ENCODE data around the gene PNN. TPM values are rescaled to one million over a fixed set of nuclear protein-coding genes. Genes with fewer than 3 reads are reported as not detected.

Gene PNN
- total RNA-seq, 4 donors from 2014 or later, result 19.6 to 43.1 (median 37.1) TPM

DNA sequence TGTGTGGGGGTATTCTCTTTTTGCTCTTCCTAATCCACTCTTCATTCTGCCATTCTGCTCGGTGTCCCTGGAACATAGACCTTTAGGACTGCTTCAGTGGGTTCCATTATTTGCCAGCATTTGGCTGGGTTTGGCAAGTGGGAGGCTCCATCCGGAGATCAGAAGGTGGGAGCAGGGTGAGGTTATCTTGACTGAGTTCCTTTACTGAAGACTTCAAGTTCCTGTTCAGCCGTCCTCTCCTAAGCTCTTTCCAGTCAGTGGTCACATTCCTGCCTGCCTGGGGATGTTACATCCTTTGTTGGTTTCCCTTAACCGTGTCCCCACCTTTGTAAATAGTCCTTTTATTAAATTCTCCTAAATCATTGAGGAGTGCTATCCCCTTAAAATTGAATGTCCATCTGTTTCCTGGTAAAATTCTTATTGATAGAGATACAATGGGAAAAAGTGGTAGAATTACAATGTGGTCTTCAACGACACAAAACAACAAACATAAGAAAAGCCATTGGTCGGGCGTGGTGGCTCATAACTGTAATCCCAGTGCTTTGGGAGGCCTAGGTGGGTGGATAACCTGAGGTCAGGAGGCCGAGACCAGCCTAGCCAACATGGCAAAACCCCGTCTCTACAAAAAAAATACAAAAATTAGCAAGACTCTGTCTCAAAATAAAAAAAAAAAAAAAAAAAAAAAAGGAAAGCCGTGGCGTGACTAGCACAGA is 53.6 kb downstream of the PNN start:
- no peaks in the 10 kb centered on the region for H3K27me3 ChIP-seq
- ATAC-seq, result no peak
- H3K9me3 ChIP-seq, result no peaks in the 10 kb centered on the region
- H3K4me3 ChIP-seq, result no peak overlapping the region
- no peaks in the 10 kb centered on the region for H3K4me1 ChIP-seq
- WGBS, 2 donors (ENCODE audit: low coverage in 1 of 2), result 59 to 74% methylated on average over 4 to 7 of the region's 11 CpGs
- TF ChIP-seq POLR2AphosphoS5 (IDR thresholded peaks at IDR 0.05) (no peak), POLR2A (IDR thresholded peaks at IDR 0.05) (no peak), EP300 (IDR thresholded peaks at IDR 0.05) (no peak)
- TF ChIP-seq, protein P1, sequence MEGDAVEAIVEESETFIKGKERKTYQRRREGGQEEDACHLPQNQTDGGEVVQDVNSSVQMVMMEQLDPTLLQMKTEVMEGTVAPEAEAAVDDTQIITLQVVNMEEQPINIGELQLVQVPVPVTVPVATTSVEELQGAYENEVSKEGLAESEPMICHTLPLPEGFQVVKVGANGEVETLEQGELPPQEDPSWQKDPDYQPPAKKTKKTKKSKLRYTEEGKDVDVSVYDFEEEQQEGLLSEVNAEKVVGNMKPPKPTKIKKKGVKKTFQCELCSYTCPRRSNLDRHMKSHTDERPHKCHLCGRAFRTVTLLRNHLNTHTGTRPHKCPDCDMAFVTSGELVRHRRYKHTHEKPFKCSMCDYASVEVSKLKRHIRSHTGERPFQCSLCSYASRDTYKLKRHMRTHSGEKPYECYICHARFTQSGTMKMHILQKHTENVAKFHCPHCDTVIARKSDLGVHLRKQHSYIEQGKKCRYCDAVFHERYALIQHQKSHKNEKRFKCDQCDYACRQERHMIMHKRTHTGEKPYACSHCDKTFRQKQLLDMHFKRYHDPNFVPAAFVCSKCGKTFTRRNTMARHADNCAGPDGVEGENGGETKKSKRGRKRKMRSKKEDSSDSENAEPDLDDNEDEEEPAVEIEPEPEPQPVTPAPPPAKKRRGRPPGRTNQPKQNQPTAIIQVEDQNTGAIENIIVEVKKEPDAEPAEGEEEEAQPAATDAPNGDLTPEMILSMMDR (IDR thresholded peaks at IDR 0.05), result no peak
- no peaks in the 10 kb centered on the region for H3K36me3 ChIP-seq
- H3K27ac ChIP-seq, result no peak overlapping the region

DNA sequence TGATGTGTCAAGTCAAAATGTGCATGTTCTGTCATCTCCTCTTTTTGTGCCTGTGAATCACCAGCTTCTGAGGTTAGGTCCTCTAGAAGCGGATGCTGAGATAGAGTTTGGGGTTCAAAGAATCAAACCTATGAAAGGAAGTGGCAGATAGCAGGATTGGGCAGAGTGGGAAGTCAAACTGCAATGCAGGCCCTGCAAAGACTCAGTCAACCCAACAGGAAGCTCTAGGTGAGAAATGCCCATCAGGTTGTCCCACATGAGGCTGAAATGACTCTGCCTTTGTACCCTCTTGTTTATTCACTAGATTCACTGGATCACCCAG is 54.1 kb downstream of the PNN start:
- H3K9me3 ChIP-seq, result no peaks in the 10 kb centered on the region
- 57 to 100% methylated on average over 1 of the region's 1 CpG for WGBS, 2 donors (ENCODE audit: low coverage in 1 of 2)
- no peaks in the 10 kb centered on the region for H3K27me3 ChIP-seq
- no peak overlapping the region for H3K27ac ChIP-seq
- no peak for TF ChIP-seq EP300 (IDR thresholded peaks at IDR 0.05)
- TF ChIP-seq, protein P1 (IDR thresholded peaks at IDR 0.05), result no peak
- no peak for TF ChIP-seq POLR2A (IDR thresholded peaks at IDR 0.05)
- TF ChIP-seq POLR2AphosphoS5 (IDR thresholded peaks at IDR 0.05), result no peak
- no peaks in the 10 kb centered on the region for H3K36me3 ChIP-seq
- no peak overlapping the region for H3K4me3 ChIP-seq
- no peak for ATAC-seq
- H3K4me1 ChIP-seq, result no peaks in the 10 kb centered on the region

GRCh38 chr14:39229601-39230110 is 54.6 kb downstream of the PNN start:
- no peak for TF ChIP-seq EP300 (IDR thresholded peaks at IDR 0.05)
- TF ChIP-seq, protein P1 (IDR thresholded peaks at IDR 0.05), result no peak
- TF ChIP-seq POLR2AphosphoS5 (IDR thresholded peaks at IDR 0.05), result no peak
- no peak for TF ChIP-seq POLR2A (IDR thresholded peaks at IDR 0.05)
- H3K9me3 ChIP-seq, result no peaks in the 10 kb centered on the region
- ATAC-seq, result no peak
- no peaks in the 10 kb centered on the region for H3K4me1 ChIP-seq
- 64 to 75% methylated on average over 2 to 3 of the region's 3 CpGs for WGBS, 2 donors (ENCODE audit: low coverage in 1 of 2)
- H3K27ac ChIP-seq, result no peak overlapping the region
- no peak overlapping the region for H3K4me3 ChIP-seq
- no peaks in the 10 kb centered on the region for H3K36me3 ChIP-seq
- H3K27me3 ChIP-seq, result no peaks in the 10 kb centered on the region

- Histone ChIP-seq H3K27ac (no peak overlapping the region), H3K4me3 (no peak overlapping the region), H3K9me3 (no peaks in the 10 kb centered on the region), H3K36me3 (no peaks in the 10 kb centered on the region), H3K27me3 (no peaks in the 10 kb centered on the region), H3K4me1 (no peaks in the 10 kb centered on the region)
- ATAC-seq, result no peak
- 66 to 73% methylated on average over 4 to 5 of the region's 5 CpGs for WGBS, 2 donors (ENCODE audit: low coverage in 1 of 2)
- TF ChIP-seq EP300 (IDR thresholded peaks at IDR 0.05), result no peak
- no peak for TF ChIP-seq POLR2A (IDR thresholded peaks at IDR 0.05)
- TF ChIP-seq, protein P1 (IDR thresholded peaks at IDR 0.05), result no peak
- no peak for TF ChIP-seq POLR2AphosphoS5 (IDR thresholded peaks at IDR 0.05)
These were observed 55.5 kb downstream of the PNN start for GRCh38 chr14:39230416-39231035.

Data from gastroesophageal sphincter (tissue), 4 donors.